Activated CD4-positive, CD25-positive, alpha-beta regulatory T cell treated with anti-CD3 and anti-CD28 coated beads, Interleukin-2, amount 50 U/mL, for 24 hours (primary cell): ENCODE data around the gene GRB2.
"Not testable (repeated sequence)": the region's sequence is repeated elsewhere in the genome, so short reads cannot be mapped to it uniquely, and the experiment has no call there.

Source experiments
- ATAC-seq, 2 donors: fragments of 150-1000 bp; cut with Tn5 transposase; one replicate each; pipeline ENCODE4 v1.10.0; 2021; ENCODE audit warnings: mild to moderate bottlenecking in 1 of 2, moderate library complexity in 1 of 2

Gene GRB2

GRCh38 chr17:75384751-75385150 lies 20.7 kb downstream of the GRB2 start:
- ATAC-seq: no peak

- no peak for ATAC-seq
These were observed 21.7 kb downstream of the GRB2 start for GRCh38 chr17:75383842-75384195.

- ATAC-seq: no peak
These were observed 24.7 kb downstream of the GRB2 start for GRCh38 chr17:75380750-75381149.

GRCh38 chr17:75380315-75380714 lies 25.2 kb downstream of the GRB2 start:
- ATAC-seq: no peak

- not testable (repeated sequence) for ATAC-seq
These were observed 26.1 kb downstream of the GRB2 start for GRCh38 chr17:75379426-75379825.

- ATAC-seq: no peak
These were observed 32.2 kb downstream of the GRB2 start for GRCh38 chr17:75373280-75373679.

GRCh38 chr17:75371981-75372380 lies 33.5 kb downstream of the GRB2 start:
- peak; percentile 85 for ATAC-seq

GRCh38 chr17:75371339-75371738 lies 34.1 kb downstream of the GRB2 start:
- peak; percentile 2 to 8 for ATAC-seq

GRCh38 chr17:75370286-75370915 lies 35.1 kb downstream of the GRB2 start:
- no peak for ATAC-seq

GRCh38 chr17:75367838-75368789 lies 37.4 kb downstream of the GRB2 start:
- ATAC-seq: not testable (repeated sequence)

- peak; percentile 47 to 48 for ATAC-seq
These were observed 38.2 kb downstream of the GRB2 start for GRCh38 chr17:75367312-75367711.

- no peak for ATAC-seq
These were observed 39.0 kb downstream of the GRB2 start for GRCh38 chr17:75366432-75366831.

- ATAC-seq: no peak
These were observed 39.6 kb downstream of the GRB2 start for GRCh38 chr17:75365931-75366275.

GRCh38 chr17:75365009-75365930 lies 40.2 kb downstream of the GRB2 start:
- ATAC-seq: peak; percentile 71 to 74

GRCh38 chr17:75364078-75364477 lies 41.4 kb downstream of the GRB2 start:
- no peak for ATAC-seq

GRCh38 chr17:75361996-75362395 lies 43.5 kb downstream of the GRB2 start:
- ATAC-seq: no peak

GRCh38 chr17:75361344-75361743 lies 44.1 kb downstream of the GRB2 start:
- ATAC-seq: no peak

- no peak for ATAC-seq
These were observed 49.1 kb downstream of the GRB2 start for GRCh38 chr17:75356260-75356937.

- no peak for ATAC-seq
These were observed 52.3 kb downstream of the GRB2 start for GRCh38 chr17:75353176-75353575.

GRCh38 chr17:75352079-75352569 lies 53.4 kb downstream of the GRB2 start:
- no peak for ATAC-seq

- no peak for ATAC-seq
These were observed 54.8 kb downstream of the GRB2 start for GRCh38 chr17:75350706-75351105.

GRCh38 chr17:75350029-75350428 lies 55.4 kb downstream of the GRB2 start:
- ATAC-seq: no peak
